ENCODE results near the gene PKNOX2.

The PKNOX2 gene

DNA sequence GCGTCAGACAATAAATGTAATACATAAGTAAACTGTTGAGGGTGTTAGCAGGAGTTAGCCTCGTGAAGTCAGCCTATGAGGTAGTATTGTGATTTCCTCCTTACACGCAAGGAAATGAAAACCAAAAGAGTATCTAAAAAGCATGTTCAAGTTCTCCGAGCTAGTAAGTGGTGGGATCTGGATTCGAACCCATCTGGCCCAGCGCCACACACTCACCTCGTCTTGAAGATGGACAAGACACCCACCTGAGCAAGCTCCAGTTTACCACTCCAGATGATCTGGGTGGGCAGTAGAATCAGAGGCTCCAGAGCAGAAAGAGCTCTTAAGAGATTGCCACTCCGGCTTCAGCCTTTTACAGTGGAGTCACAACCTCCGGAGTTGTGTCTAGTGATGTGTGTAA lies 140.3 kb downstream of the PKNOX2 start:
- H3K27me3 ChIP-seq (replicated peaks; ENCODE audit: control insufficient read depth, insufficient read depth, low read length) = no peaks in the 10 kb centered on the region; the same call in 1 of the 2 replicates
- no peak for DNase-seq (ENCODE audit: extremely low read depth, insufficient read length)
- no peaks in the 10 kb centered on the region for H3K36me3 ChIP-seq (ENCODE audit: control insufficient read depth, insufficient read depth, low read length)
- no peak overlapping the region for H3K4me3 ChIP-seq (replicated peaks; ENCODE audit: low read depth, low read length)
- TF ChIP-seq CTCF (IDR thresholded peaks at IDR 0.05; ENCODE audit: insufficient read depth, low read length, poor library complexity, severe bottlenecking) = no peak

DNA sequence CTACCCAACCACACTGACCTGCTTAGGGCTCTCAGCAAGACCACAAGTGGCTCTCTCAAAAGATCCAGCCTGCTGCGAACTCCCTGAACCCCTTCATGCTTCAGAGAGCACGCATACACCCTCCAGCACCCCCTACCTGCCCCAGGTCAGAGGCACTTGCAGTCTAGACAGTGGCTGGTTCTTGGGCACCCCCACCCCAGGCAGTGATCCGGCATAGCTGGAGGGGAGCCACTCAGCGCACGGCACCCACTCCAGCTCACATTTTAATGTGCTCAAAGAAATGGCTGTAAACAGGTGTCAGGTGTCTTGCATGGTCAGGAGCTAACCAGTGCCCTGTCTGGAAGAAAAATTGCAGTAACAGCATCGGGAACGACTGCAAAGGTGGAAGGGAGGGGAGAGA lies 140.8 kb downstream of the PKNOX2 start:
- no peak for DNase-seq (ENCODE audit: extremely low read depth, insufficient read length)
- Histone ChIP-seq H3K4me3 (replicated peaks; ENCODE audit: low read depth, low read length) (no peak overlapping the region), H3K36me3 (ENCODE audit: control insufficient read depth, insufficient read depth, low read length) (no peaks in the 10 kb centered on the region), H3K27me3 (replicated peaks; ENCODE audit: control insufficient read depth, insufficient read depth, low read length) (no peaks in the 10 kb centered on the region; the same call in 1 of the 2 replicates)
- no peak for TF ChIP-seq CTCF (IDR thresholded peaks at IDR 0.05; ENCODE audit: insufficient read depth, low read length, poor library complexity, severe bottlenecking)

GRCh38 chr11:125306476-125306875 lies 141.9 kb downstream of the PKNOX2 start:
- Histone ChIP-seq H3K36me3 (ENCODE audit: control insufficient read depth, insufficient read depth, low read length) (no peaks in the 10 kb centered on the region), H3K27me3 (replicated peaks; ENCODE audit: control insufficient read depth, insufficient read depth, low read length) (peaks cover under 1% of the 10 kb centered on the region), H3K4me3 (replicated peaks; ENCODE audit: low read depth, low read length) (no peak overlapping the region)
- no peak for DNase-seq (ENCODE audit: extremely low read depth, insufficient read length)
- no peak for TF ChIP-seq CTCF (IDR thresholded peaks at IDR 0.05; ENCODE audit: insufficient read depth, low read length, poor library complexity, severe bottlenecking)

- DNase-seq (ENCODE audit: extremely low read depth, insufficient read length) = no peak
- H3K36me3 ChIP-seq (ENCODE audit: control insufficient read depth, insufficient read depth, low read length) = no peaks in the 10 kb centered on the region
- no peak for TF ChIP-seq CTCF (IDR thresholded peaks at IDR 0.05; ENCODE audit: insufficient read depth, low read length, poor library complexity, severe bottlenecking)
- H3K4me3 ChIP-seq (replicated peaks; ENCODE audit: low read depth, low read length) = no peak overlapping the region
- H3K27me3 ChIP-seq (replicated peaks; ENCODE audit: control insufficient read depth, insufficient read depth, low read length) = peaks cover 2% of the 10 kb centered on the region
Observed at GRCh38 chr11:125308246-125308645, 143.7 kb downstream of the PKNOX2 start.

DNA sequence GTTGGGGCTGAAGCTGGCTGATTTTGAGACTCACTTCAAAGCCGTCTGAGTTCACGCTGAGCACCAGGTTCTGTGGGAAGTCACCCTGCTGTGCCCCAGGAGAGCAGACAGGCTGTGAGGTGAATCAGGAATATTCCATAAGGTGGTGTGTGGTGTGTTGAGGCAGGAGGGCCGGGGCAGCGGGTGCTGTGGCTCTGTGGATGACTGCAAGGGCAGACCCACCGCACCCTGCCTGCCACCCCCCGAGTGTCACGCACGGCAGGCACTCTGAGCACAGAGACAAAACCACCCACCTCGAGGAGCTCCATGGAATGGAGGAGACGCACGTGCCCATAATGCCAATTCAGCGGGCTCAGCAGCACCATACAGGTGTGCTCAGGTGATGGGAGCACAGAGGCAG lies 147.8 kb downstream of the PKNOX2 start:
- no peak overlapping the region for H3K4me3 ChIP-seq (replicated peaks; ENCODE audit: low read depth, low read length)
- no peak for TF ChIP-seq CTCF (IDR thresholded peaks at IDR 0.05; ENCODE audit: insufficient read depth, low read length, poor library complexity, severe bottlenecking)
- DNase-seq (ENCODE audit: extremely low read depth, insufficient read length) = no peak
- peaks cover 2% of the 10 kb centered on the region for H3K27me3 ChIP-seq (replicated peaks; ENCODE audit: control insufficient read depth, insufficient read depth, low read length)
- H3K36me3 ChIP-seq (ENCODE audit: control insufficient read depth, insufficient read depth, low read length) = no peaks in the 10 kb centered on the region

GRCh38 chr11:125312812-125313211 lies 148.3 kb downstream of the PKNOX2 start:
- Histone ChIP-seq H3K4me3 (replicated peaks; ENCODE audit: low read depth, low read length) (no peak overlapping the region), H3K27me3 (replicated peaks; ENCODE audit: control insufficient read depth, insufficient read depth, low read length) (peaks cover 2% of the 10 kb centered on the region), H3K36me3 (ENCODE audit: control insufficient read depth, insufficient read depth, low read length) (no peaks in the 10 kb centered on the region)
- no peak for TF ChIP-seq CTCF (IDR thresholded peaks at IDR 0.05; ENCODE audit: insufficient read depth, low read length, poor library complexity, severe bottlenecking)
- no peak for DNase-seq (ENCODE audit: extremely low read depth, insufficient read length)
